Ovary (tissue), 9 donors: ENCODE results near the gene AATK. TPM values are rescaled to one million over a fixed set of nuclear protein-coding genes. Genes with fewer than 3 reads are reported as not detected.

Experiments used
- DNase-seq, 5 donors: peaks; one replicate each; pipeline ENCODE4 v3.0.0-alpha.2; 2019 to 2020
- H3K27ac ChIP-seq, 2 donors: fragments of 200-600 bp; one replicate each; pipeline versions ENCODE4 v1.5.1 to v1.8.0; 2019 to 2022
- H3K27me3 ChIP-seq: fragments of 200-600 bp; one replicate; pipeline ENCODE4 v1.8.0; 2022
- H3K36me3 ChIP-seq: fragments of 200-600 bp; sonication (generic); one replicate; pipeline ENCODE4 v1.5.1; 2019
- H3K4me1 ChIP-seq: one replicate; pipeline ENCODE4 v1.8.1; 2013; ENCODE audit warnings: mild to moderate bottlenecking, moderate library complexity; ENCODE audit not compliant: insufficient read depth
- H3K4me3 ChIP-seq: fragments of 200-600 bp; sonication (generic); one replicate; pipeline ENCODE4 v1.5.1; 2017
- H3K9me3 ChIP-seq, 2 donors: fragments of 200-600 bp in 1 of 2; sonication (generic) in 1 of 2; one replicate each; pipeline versions ENCODE4 v1.5.1 to v1.8.1; 2013 to 2019; ENCODE audit warnings: mild to moderate bottlenecking in 1 of 2, moderate library complexity in 1 of 2
- CTCF ChIP-seq, 3 donors: fragments of 450-650 bp in 2 of 3; fragments of 200-600 bp in 1 of 3; IDR thresholded peaks; one replicate each; pipeline versions ENCODE4 v1.5.1 to v1.8.0; 2016 to 2022; ENCODE audit warnings: antibody characterized with exemption in 3 of 3, mild to moderate bottlenecking in 1 of 3
- EP300 ChIP-seq: sonication (generic); formaldehyde crosslinking; IDR thresholded peaks from one replicate; pipeline ENCODE4 v1.6.1; 2017; ENCODE audit warnings: antibody characterized with exemption
- POLR2A ChIP-seq: fragments of 450-650 bp; IDR thresholded peaks from one replicate; pipeline ENCODE4 v1.6.1; 2017; ENCODE audit warnings: antibody characterized with exemption, mild to moderate bottlenecking, moderate library complexity
- WGBS, 3 donors: extraction: QIAGEN DNeasy Blood & Tissue Kit in 1 of 3; methylation state at CpG; one replicate each; pipeline versions ENCODE4 v1.1.5 to v1.1.7; 2013 to 2017; 5-methylcytosine and 5-hydroxymethylcytosine counted together
- intact Hi-C, 4 donors: fragments of 100-400 bp; cut with DNase I; formaldehyde crosslinking; loops; one replicate each; pipeline versions ENCODE4 v1.11.0 to v1.15.1; 2022 to 2023
- polyA plus RNA-seq, 2 donors: library from polyadenylated mRNA; stranded (reverse); fragments of 200-250 nt in 1 of 2; fragments of 350-450 nt in 1 of 2; fragmentation: Illumina TruSeq in 1 of 2; extraction: RNeasy Lipid Tissue Mini Kit (QIAGEN cat#74804) in 1 of 2; gene quantifications; one replicate each; pipeline ENCODE4 v1.2.3, GENCODE V29; 2013 to 2014
- total RNA-seq, 7 donors: library from RNA; depleted of rRNA in 2 of 7; stranded (reverse); fragments of >200 nt in 2 of 7; fragmentation: NEBNext Ultra II Directional in 3 of 7; extraction: Animal tissue kit (Norgen Biotek cat#: 25700) in 3 of 7; gene quantifications; one replicate each; pipeline versions ENCODE4 v1.1.0 to v1.2.4, GENCODE V29; 2016 to 2023
- donor health status: DM: no; HTN: no; CAD: no; lungs with moderate emphysema.
- donor health status: DM: no; HTN: no; CAD: no.
- donor health status: Bipolar disorder and iron deficiency.
- donor health status: DM: yes; HTN: yes; CAD: no.
- donor health status: DM: no; HTN: no; CAD: no.
- donor health status: DM: yes; HTN: yes; CAD: no.

AATK gene
- total and polyA plus RNA-seq, 9 donors: 0.23 to 3.1 (median 1.5) TPM

GRCh38 chr17:81076141-81076679, 89.8 kb downstream of the AATK start:
- no peak for TF ChIP-seq POLR2A
- no peaks in the 10 kb centered on the region for H3K9me3 ChIP-seq
- no peak overlapping the region for H3K4me3 ChIP-seq
- no peaks in the 10 kb centered on the region for H3K27me3 ChIP-seq
- WGBS, 3 donors: 43 to 48% (median 47%) methylated on average over 14 of the region's 14 CpGs
- no peaks in the 10 kb centered on the region for H3K36me3 ChIP-seq
- H3K4me1 ChIP-seq: no peaks in the 10 kb centered on the region
- intact Hi-C loops: no loop called here
- peak in 2 of 5 donors; percentile 24 to 76 for DNase-seq
- no peak overlapping the region for H3K27ac ChIP-seq

GRCh38 chr17:81075307-81075706, 90.7 kb downstream of the AATK start:
- WGBS, 3 donors: 87 to 93% (median 91%) methylated on average over 17 of the region's 17 CpGs
- TF ChIP-seq EP300 (no peak), POLR2A (no peak), CTCF (IDR thresholded peaks at IDR 0.05) (no peak)
- intact Hi-C loops: no loop called here

GRCh38 chr17:81074875-81075274, 91.1 kb downstream of the AATK start:
- Histone ChIP-seq H3K27ac (no peak overlapping the region), H3K27me3 (no peaks in the 10 kb centered on the region), H3K36me3 (no peaks in the 10 kb centered on the region), H3K9me3 (no peaks in the 10 kb centered on the region), H3K4me3 (no peak overlapping the region), H3K4me1 (no peaks in the 10 kb centered on the region)
- no peak for DNase-seq
- intact Hi-C loops: no loop called here
- WGBS, 3 donors: 79 to 87% (median 79%) methylated on average over 8 of the region's 8 CpGs
- no peak for TF ChIP-seq EP300
- no peak for TF ChIP-seq POLR2A
- no peak for TF ChIP-seq CTCF (IDR thresholded peaks at IDR 0.05)

More at GRCh38 chr17:81075307-81075706, 90.7 kb downstream of the AATK start:
- no peaks in the 10 kb centered on the region for H3K4me1 ChIP-seq
- H3K4me3 ChIP-seq: no peak overlapping the region
- H3K9me3 ChIP-seq: no peaks in the 10 kb centered on the region
- no peak overlapping the region for H3K27ac ChIP-seq
- no peaks in the 10 kb centered on the region for H3K36me3 ChIP-seq
- DNase-seq: no peak
- no peaks in the 10 kb centered on the region for H3K27me3 ChIP-seq

GRCh38 chr17:81073967-81074839, 91.8 kb downstream of the AATK start:
- no peaks in the 10 kb centered on the region for H3K9me3 ChIP-seq
- no peaks in the 10 kb centered on the region for H3K36me3 ChIP-seq
- TF ChIP-seq EP300: no peak
- TF ChIP-seq POLR2A: no peak
- TF ChIP-seq CTCF (IDR thresholded peaks at IDR 0.05): no peak
- H3K27me3 ChIP-seq: no peaks in the 10 kb centered on the region
- intact Hi-C loops: no loop called here
- no peaks in the 10 kb centered on the region for H3K4me1 ChIP-seq
- no peak overlapping the region for H3K27ac ChIP-seq
- DNase-seq: no peak
- H3K4me3 ChIP-seq: no peak overlapping the region
- WGBS, 3 donors: 91 to 92% (median 92%) methylated on average over 42 of the region's 42 CpGs
